ENCODE measurements around the gene CAMK2A. TPM values are rescaled to one million over a fixed set of nuclear protein-coding genes. Genes with fewer than 3 reads are reported as not detected.

CAMK2A gene
- total RNA-seq, 2 donors from 2014 or later, result not detected

- no peak overlapping the region for H3K27ac Mint-ChIP-seq
- no peak for DNase-seq (ENCODE audit: low spot score in 2 of 2)
- H3K9me3 Mint-ChIP-seq, result no peaks in the 10 kb centered on the region
- no peaks in the 10 kb centered on the region for H3K36me3 Mint-ChIP-seq
- ATAC-seq, result no peak
Measured at GRCh38 chr5:150305095-150305494, 15.5 kb upstream of the CAMK2A start.

- Mint-ChIP-seq H3K36me3 (no peaks in the 10 kb centered on the region), H3K27ac (no peak overlapping the region), H3K9me3 (no peaks in the 10 kb centered on the region)
- DNase-seq (ENCODE audit: low spot score in 2 of 2) (no peak), ATAC-seq (no peak)
Measured at GRCh38 chr5:150304481-150305081, 15.0 kb upstream of the CAMK2A start.

- ATAC-seq (no peak), DNase-seq (ENCODE audit: low spot score in 2 of 2) (no peak)
- H3K27ac Mint-ChIP-seq, result no peak overlapping the region
- no peaks in the 10 kb centered on the region for H3K9me3 Mint-ChIP-seq
- H3K36me3 Mint-ChIP-seq, result no peaks in the 10 kb centered on the region
Measured at GRCh38 chr5:150303660-150304386, 14.2 kb upstream of the CAMK2A start.

GRCh38 chr5:150303070-150303615 lies 13.6 kb upstream of the CAMK2A start:
- Mint-ChIP-seq H3K36me3 (no peaks in the 10 kb centered on the region), H3K9me3 (no peaks in the 10 kb centered on the region), H3K27ac (no peak overlapping the region)
- ATAC-seq (no peak), DNase-seq (ENCODE audit: low spot score in 2 of 2) (no peak)

- DNase-seq (ENCODE audit: low spot score in 2 of 2) (no peak), ATAC-seq (no peak)
- H3K36me3 Mint-ChIP-seq, result no peaks in the 10 kb centered on the region
- no peak within 1 kb of the TSS for H3K27ac Mint-ChIP-seq
- H3K9me3 Mint-ChIP-seq, result no peaks in the 10 kb centered on the region
Measured at GRCh38 chr5:150302301-150303069, 12.9 kb upstream of the CAMK2A start, which contains the start of gene ARSI. ARSI (minus strand) TSS chr5:150302905; CDS start chr5:150302373, 532 bp downstream.

GRCh38 chr5:150301901-150302300 lies 12.3 kb upstream of the CAMK2A start:
- DNase-seq (ENCODE audit: low spot score in 2 of 2), result no peak
- Mint-ChIP-seq H3K36me3 (no peaks in the 10 kb centered on the region), H3K9me3 (no peaks in the 10 kb centered on the region), H3K27ac (no peak overlapping the region)
- ATAC-seq, result no peak

GRCh38 chr5:150301170-150301505 lies 11.6 kb upstream of the CAMK2A start:
- ATAC-seq (no peak), DNase-seq (ENCODE audit: low spot score in 2 of 2) (no peak)
- no peak overlapping the region for H3K27ac Mint-ChIP-seq
- no peaks in the 10 kb centered on the region for H3K36me3 Mint-ChIP-seq
- H3K9me3 Mint-ChIP-seq, result no peaks in the 10 kb centered on the region

GRCh38 chr5:150300496-150301169 lies 11.1 kb upstream of the CAMK2A start:
- no peaks in the 10 kb centered on the region for H3K36me3 Mint-ChIP-seq
- ATAC-seq (no peak), DNase-seq (ENCODE audit: low spot score in 2 of 2) (no peak)
- no peak overlapping the region for H3K27ac Mint-ChIP-seq
- no peaks in the 10 kb centered on the region for H3K9me3 Mint-ChIP-seq

GRCh38 chr5:150299571-150300327 lies 10.2 kb upstream of the CAMK2A start:
- DNase-seq (ENCODE audit: low spot score in 2 of 2), result no peak
- Mint-ChIP-seq H3K9me3 (no peaks in the 10 kb centered on the region), H3K27ac (no peak overlapping the region), H3K36me3 (no peaks in the 10 kb centered on the region)
- ATAC-seq, result no peak

GRCh38 chr5:150298701-150299451 lies 9.3 kb upstream of the CAMK2A start:
- no peak overlapping the region for H3K27ac Mint-ChIP-seq
- no peaks in the 10 kb centered on the region for H3K36me3 Mint-ChIP-seq
- no peaks in the 10 kb centered on the region for H3K9me3 Mint-ChIP-seq
- DNase-seq (ENCODE audit: low spot score in 2 of 2) (no peak), ATAC-seq (no peak)

GRCh38 chr5:150297934-150298595 lies 8.5 kb upstream of the CAMK2A start:
- ATAC-seq (no peak), DNase-seq (ENCODE audit: low spot score in 2 of 2) (no peak)
- Mint-ChIP-seq H3K9me3 (no peaks in the 10 kb centered on the region), H3K27ac (no peak overlapping the region), H3K36me3 (no peaks in the 10 kb centered on the region)

- Mint-ChIP-seq H3K9me3 (no peaks in the 10 kb centered on the region), H3K27ac (no peak overlapping the region), H3K36me3 (no peaks in the 10 kb centered on the region)
- DNase-seq (ENCODE audit: low spot score in 2 of 2) (no peak), ATAC-seq (no peak)
Measured at GRCh38 chr5:150297236-150297890, 7.8 kb upstream of the CAMK2A start.

- Mint-ChIP-seq H3K27ac (no peak overlapping the region), H3K36me3 (no peaks in the 10 kb centered on the region), H3K9me3 (no peaks in the 10 kb centered on the region)
Measured at GRCh38 chr5:150296496-150296895, 6.9 kb upstream of the CAMK2A start.

GRCh38 chr5:150295741-150296486 lies 6.3 kb upstream of the CAMK2A start:
- H3K27ac Mint-ChIP-seq, result peak overlapping the region in 1 of 2 donors; percentile 9
- DNase-seq (ENCODE audit: low spot score in 2 of 2) (no peak), ATAC-seq (no peak)
- no peaks in the 10 kb centered on the region for H3K9me3 Mint-ChIP-seq
- H3K36me3 Mint-ChIP-seq, result no peaks in the 10 kb centered on the region

More at GRCh38 chr5:150296496-150296895, 6.9 kb upstream of the CAMK2A start:
- no peak for DNase-seq (ENCODE audit: low spot score in 2 of 2)
- no peak for ATAC-seq
